NCI-H345 treated with DMSO at 0.1 percent for 48 hours (cell line): ENCODE data around the gene AGBL2.
"Not testable (repeated sequence)": the region's sequence is repeated elsewhere in the genome, so short reads cannot be mapped to it uniquely, and the experiment has no call there.

ENCODE experiments used
- DNase-seq: peaks from one replicate; lab custom pipeline; 2025; ENCODE audit not compliant: unreplicated experiment; lab: John Stamatoyannopoulos, UW

The AGBL2 gene

GRCh38 chr11:47640506-47640905 is 74.7 kb downstream of the AGBL2 start:
- not testable (repeated sequence) for DNase-seq

- DNase-seq, result not testable (repeated sequence)
Observed at GRCh38 chr11:47636331-47636730, 78.8 kb downstream of the AGBL2 start.

- no peak for DNase-seq
Observed at GRCh38 chr11:47631473-47631872, 83.7 kb downstream of the AGBL2 start.

GRCh38 chr11:47628026-47628425 is 87.1 kb downstream of the AGBL2 start:
- DNase-seq, result no peak

GRCh38 chr11:47626234-47626633 is 88.9 kb downstream of the AGBL2 start:
- DNase-seq, result no peak

GRCh38 chr11:47620836-47621378 is 94.3 kb downstream of the AGBL2 start:
- no peak for DNase-seq

GRCh38 chr11:47617417-47617809 is 97.8 kb downstream of the AGBL2 start:
- DNase-seq, result no peak

GRCh38 chr11:47616726-47617416 is 98.3 kb downstream of the AGBL2 start:
- DNase-seq, result no peak

GRCh38 chr11:47615249-47615648 is 99.9 kb downstream of the AGBL2 start:
- no peak for DNase-seq

GRCh38 chr11:47611348-47611794 is 103.8 kb downstream of the AGBL2 start:
- no peak for DNase-seq

- DNase-seq, result no peak
Observed at GRCh38 chr11:47609675-47610074, 105.5 kb downstream of the AGBL2 start.
